Coronary artery (tissue), 2 donors: ENCODE results near the gene HELQ.
A peak's percentile ranks its signal among the peaks of the same experiment; 100 is the strongest.

Experiments used
- DNase-seq: peaks from one replicate; pipeline ENCODE4 v3.0.0-alpha.2; 2017; ENCODE audit warnings: low spot score
- H3K27ac ChIP-seq, 2 donors: fragments of 200-600 bp; sonication (generic); one replicate each; pipeline ENCODE4 v1.5.1; 2016 to 2019
- H3K4me3 ChIP-seq: fragments of 200-600 bp; sonication (generic); 2 replicates; pipeline ENCODE4 v1.5.1; 2016; ENCODE audit warnings: mild to moderate bottlenecking, moderate library complexity
- TF ChIP-seq, protein P1 (sequence below): fragments of 200-600 bp; sonication (generic); IDR thresholded peaks from one replicate; pipeline ENCODE4 v1.5.1; 2019; ENCODE audit warnings: antibody characterized with exemption

HELQ gene

DNA sequence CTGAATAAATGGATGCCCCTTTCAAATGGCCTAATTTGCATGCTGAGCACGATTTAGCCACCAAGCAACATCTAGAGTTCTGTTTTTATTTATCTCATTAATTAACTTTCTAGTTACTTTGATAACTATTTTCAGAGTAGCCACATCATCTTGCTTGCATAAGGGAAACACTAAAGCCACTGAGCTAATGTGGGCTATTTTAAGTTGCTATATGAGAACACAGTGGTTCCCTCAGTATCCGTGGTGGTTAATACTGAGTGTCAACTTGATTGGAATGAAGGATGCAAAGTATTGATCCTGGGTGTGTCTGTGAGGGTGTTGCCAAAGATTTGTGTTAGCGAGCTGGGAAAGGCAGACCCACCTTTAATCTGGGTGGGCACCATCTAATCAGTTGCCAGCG is 95.6 kb downstream of the HELQ start:
- TF ChIP-seq, protein P1, sequence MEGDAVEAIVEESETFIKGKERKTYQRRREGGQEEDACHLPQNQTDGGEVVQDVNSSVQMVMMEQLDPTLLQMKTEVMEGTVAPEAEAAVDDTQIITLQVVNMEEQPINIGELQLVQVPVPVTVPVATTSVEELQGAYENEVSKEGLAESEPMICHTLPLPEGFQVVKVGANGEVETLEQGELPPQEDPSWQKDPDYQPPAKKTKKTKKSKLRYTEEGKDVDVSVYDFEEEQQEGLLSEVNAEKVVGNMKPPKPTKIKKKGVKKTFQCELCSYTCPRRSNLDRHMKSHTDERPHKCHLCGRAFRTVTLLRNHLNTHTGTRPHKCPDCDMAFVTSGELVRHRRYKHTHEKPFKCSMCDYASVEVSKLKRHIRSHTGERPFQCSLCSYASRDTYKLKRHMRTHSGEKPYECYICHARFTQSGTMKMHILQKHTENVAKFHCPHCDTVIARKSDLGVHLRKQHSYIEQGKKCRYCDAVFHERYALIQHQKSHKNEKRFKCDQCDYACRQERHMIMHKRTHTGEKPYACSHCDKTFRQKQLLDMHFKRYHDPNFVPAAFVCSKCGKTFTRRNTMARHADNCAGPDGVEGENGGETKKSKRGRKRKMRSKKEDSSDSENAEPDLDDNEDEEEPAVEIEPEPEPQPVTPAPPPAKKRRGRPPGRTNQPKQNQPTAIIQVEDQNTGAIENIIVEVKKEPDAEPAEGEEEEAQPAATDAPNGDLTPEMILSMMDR, result no peak
- Histone ChIP-seq H3K27ac (no peak overlapping the region), H3K4me3 (no peak overlapping the region)
- DNase-seq, result no peak

DNA sequence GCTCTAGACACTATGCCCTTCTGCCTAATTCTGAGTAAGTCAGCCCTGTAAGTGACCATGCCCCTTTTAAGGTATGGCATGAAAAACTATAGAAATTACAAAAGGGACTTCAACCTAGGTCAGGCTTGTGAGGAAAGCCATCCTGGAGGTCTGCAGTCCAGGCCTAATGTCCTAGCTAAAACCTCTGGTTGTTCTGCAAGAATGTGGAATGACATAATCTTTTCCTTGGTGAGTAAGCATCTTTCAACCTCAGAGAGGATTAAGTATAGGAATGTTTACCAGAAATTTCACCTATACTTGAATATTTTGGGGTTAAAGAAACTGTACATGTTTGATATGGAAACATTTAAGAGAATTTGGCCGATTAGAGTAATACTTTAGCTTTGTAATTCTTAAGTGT is 97.2 kb downstream of the HELQ start:
- H3K4me3 ChIP-seq, result no peak overlapping the region
- TF ChIP-seq, protein P1, result no peak
- peak overlapping the region in 1 of 2 donors; percentile 25 for H3K27ac ChIP-seq
- no peak for DNase-seq
